Activated CD8-positive, alpha-beta T cell treated with anti-CD3 and anti-CD28 coated beads for 36 hours (primary cell): ENCODE data around the gene LRRC18. TPM values are rescaled to one million over a fixed set of nuclear protein-coding genes. Genes with fewer than 3 reads are reported as not detected.

Experiments
- ATAC-seq: fragments of 200-7000 bp; cut with Tn5 transposase; one replicate; pipeline ENCODE4 v1.10.0; 2021; ENCODE audit warnings: mild to moderate bottlenecking, moderate library complexity
- CTCF ChIA-PET: fragments of 350-600 bp; sonication (Branson Sonifier 250); formaldehyde crosslinking; loops from one replicate; lab custom pipeline; 2021; ENCODE audit warnings: antibody characterized with exemption; lab: Charles Lee
- POLR2A ChIA-PET: fragments of 350-600 bp; sonication (Branson Sonifier 250); formaldehyde crosslinking; loops from one replicate; lab custom pipeline; 2021; ENCODE audit warnings: antibody characterized with exemption; lab: Charles Lee
- DNase-seq: peaks from one replicate; pipeline ENCODE4 v3.0.0-alpha.2; 2020
- H3K27ac Mint-ChIP-seq: one replicate; pipeline ENCODE4 v1.8.0; 2021; ENCODE audit warnings: mild to moderate bottlenecking, mixed read lengths
- H3K27me3 Mint-ChIP-seq: one replicate; pipeline ENCODE4 v1.8.0; 2021; ENCODE audit warnings: mixed read lengths
- H3K36me3 Mint-ChIP-seq: one replicate; pipeline ENCODE4 v1.8.0; 2021; ENCODE audit warnings: low read depth, mixed read lengths
- H3K4me1 Mint-ChIP-seq: one replicate; pipeline ENCODE4 v1.8.0; 2021; ENCODE audit warnings: low read depth, mixed read lengths
- H3K4me3 Mint-ChIP-seq: one replicate; pipeline ENCODE4 v1.8.0; 2021; ENCODE audit warnings: mild to moderate bottlenecking, moderate library complexity, mixed read lengths
- H3K9me3 Mint-ChIP-seq: one replicate; pipeline ENCODE4 v1.8.0; 2021; ENCODE audit warnings: mixed read lengths
- intact Hi-C: fragments of 100-400 bp; cut with micrococcal nuclease; formaldehyde crosslinking; loops from one replicate; pipeline ENCODE4 v1.10.0; 2022
- total RNA-seq, 2 experiments: library from RNA; stranded (reverse); gene quantifications; one replicate each; pipeline ENCODE4 v1.2.3, GENCODE V29; 2021
- TF ChIP-seq, protein P1 (sequence below): fragments of 200-600 bp; IDR thresholded peaks from one replicate; pipeline ENCODE4 v1.8.0; 2022; ENCODE audit warnings: antibody characterized with exemption, mild to moderate bottlenecking

The LRRC18 gene
- total RNA-seq, result not detected

GRCh38 chr10:48939790-48940325, at the start of gene LRRC18:
TSS of gene LRRC18 (minus strand) at chr10:48939840. CDS start at chr10:48914155, 25,685 bp downstream.
- Mint-ChIP-seq H3K9me3 (no peaks in the 10 kb centered on the region), H3K36me3 (no peaks in the 10 kb centered on the region), H3K4me1 (no peaks in the 10 kb centered on the region), H3K4me3 (no peak within 1 kb of the TSS), H3K27ac (no peak within 1 kb of the TSS), H3K27me3 (no peaks in the 10 kb centered on the region)
- ChIA-PET POLR2A (no interaction called here), CTCF (no interaction called here)
- TF ChIP-seq, protein P1, sequence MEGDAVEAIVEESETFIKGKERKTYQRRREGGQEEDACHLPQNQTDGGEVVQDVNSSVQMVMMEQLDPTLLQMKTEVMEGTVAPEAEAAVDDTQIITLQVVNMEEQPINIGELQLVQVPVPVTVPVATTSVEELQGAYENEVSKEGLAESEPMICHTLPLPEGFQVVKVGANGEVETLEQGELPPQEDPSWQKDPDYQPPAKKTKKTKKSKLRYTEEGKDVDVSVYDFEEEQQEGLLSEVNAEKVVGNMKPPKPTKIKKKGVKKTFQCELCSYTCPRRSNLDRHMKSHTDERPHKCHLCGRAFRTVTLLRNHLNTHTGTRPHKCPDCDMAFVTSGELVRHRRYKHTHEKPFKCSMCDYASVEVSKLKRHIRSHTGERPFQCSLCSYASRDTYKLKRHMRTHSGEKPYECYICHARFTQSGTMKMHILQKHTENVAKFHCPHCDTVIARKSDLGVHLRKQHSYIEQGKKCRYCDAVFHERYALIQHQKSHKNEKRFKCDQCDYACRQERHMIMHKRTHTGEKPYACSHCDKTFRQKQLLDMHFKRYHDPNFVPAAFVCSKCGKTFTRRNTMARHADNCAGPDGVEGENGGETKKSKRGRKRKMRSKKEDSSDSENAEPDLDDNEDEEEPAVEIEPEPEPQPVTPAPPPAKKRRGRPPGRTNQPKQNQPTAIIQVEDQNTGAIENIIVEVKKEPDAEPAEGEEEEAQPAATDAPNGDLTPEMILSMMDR, result no peak
- intact Hi-C loops, result no loop called here
- DNase-seq (no peak), ATAC-seq (no peak)

DNA sequence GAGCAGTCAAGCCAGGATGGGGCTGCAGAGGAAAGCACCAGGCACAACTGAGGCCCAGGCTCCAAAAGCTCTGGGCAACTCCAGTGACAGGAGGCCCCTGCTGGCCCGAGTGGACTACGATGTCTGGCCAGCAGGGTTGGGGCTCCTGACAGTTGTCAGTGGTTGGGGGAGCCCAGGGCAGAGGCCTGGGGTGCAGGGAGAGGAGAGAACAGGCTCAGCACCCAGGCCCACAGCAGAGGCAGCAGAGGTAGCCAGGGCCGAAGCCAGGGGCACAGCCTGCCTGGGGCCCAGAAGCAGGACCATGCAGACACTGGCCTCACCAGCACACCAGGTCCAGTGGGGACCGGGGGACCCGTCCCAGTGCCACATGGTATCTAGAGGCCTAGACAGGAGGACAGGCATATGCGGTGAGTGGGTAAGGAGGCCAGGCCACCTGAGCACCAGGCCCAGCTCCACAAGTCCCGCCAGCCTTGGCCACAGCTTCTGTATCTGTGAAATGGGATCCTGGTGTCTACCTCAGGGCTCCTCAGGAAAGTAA, 46.0 kb upstream of the LRRC18 start:
- no peak overlapping the region for H3K27ac Mint-ChIP-seq
- DNase-seq (no peak), ATAC-seq (no peak)
- no peaks in the 10 kb centered on the region for H3K4me1 Mint-ChIP-seq
- CTCF ChIA-PET, result interaction anchor here (0.7 kb wide), 1 partner anchor 330 kb away, joined by 3 read pairs; no protein-coding TSS in a partner anchor
- H3K27me3 Mint-ChIP-seq, result no peaks in the 10 kb centered on the region
- POLR2A ChIA-PET, result no interaction called here
- no peaks in the 10 kb centered on the region for H3K9me3 Mint-ChIP-seq
- TF ChIP-seq, protein P1, result no peak
- intact Hi-C loops, result loop anchor here (10.0 kb wide), 1 partner anchor 529 kb away; no protein-coding TSS in a partner anchor
- H3K36me3 Mint-ChIP-seq, result no peaks in the 10 kb centered on the region
- H3K4me3 Mint-ChIP-seq, result no peak overlapping the region

GRCh38 chr10:48983648-48984351, 44.2 kb upstream of the LRRC18 start:
- ChIA-PET CTCF (no interaction called here), POLR2A (no interaction called here)
- Mint-ChIP-seq H3K4me1 (no peaks in the 10 kb centered on the region), H3K27ac (no peak overlapping the region), H3K36me3 (no peaks in the 10 kb centered on the region), H3K27me3 (no peaks in the 10 kb centered on the region), H3K9me3 (no peaks in the 10 kb centered on the region), H3K4me3 (no peak overlapping the region)
- DNase-seq (no peak), ATAC-seq (no peak)
- TF ChIP-seq, protein P1, result no peak
- intact Hi-C loops, result loop anchor here (5.0 to 10.0 kb wide), 2 partner anchors 179 to 531 kb away; no protein-coding TSS in a partner anchor

GRCh38 chr10:48982584-48982983, 42.9 kb upstream of the LRRC18 start:
- ChIA-PET CTCF (interaction anchor here (1.0 kb wide), 1 partner anchor 26 kb away, joined by 5 read pairs; no protein-coding TSS in a partner anchor), POLR2A (no interaction called here)
- DNase-seq, result no peak
- Mint-ChIP-seq H3K27me3 (no peaks in the 10 kb centered on the region), H3K4me3 (no peak overlapping the region), H3K36me3 (no peaks in the 10 kb centered on the region), H3K4me1 (no peaks in the 10 kb centered on the region), H3K9me3 (no peaks in the 10 kb centered on the region), H3K27ac (no peak overlapping the region)
- TF ChIP-seq, protein P1, result no peak
- intact Hi-C loops, result loop anchor here (5.0 to 10.0 kb wide), 2 partner anchors 180 to 532 kb away; no protein-coding TSS in a partner anchor
- ATAC-seq, result no peak
